ENCODE results near the gene MUSTN1.

MUSTN1 gene

DNA sequence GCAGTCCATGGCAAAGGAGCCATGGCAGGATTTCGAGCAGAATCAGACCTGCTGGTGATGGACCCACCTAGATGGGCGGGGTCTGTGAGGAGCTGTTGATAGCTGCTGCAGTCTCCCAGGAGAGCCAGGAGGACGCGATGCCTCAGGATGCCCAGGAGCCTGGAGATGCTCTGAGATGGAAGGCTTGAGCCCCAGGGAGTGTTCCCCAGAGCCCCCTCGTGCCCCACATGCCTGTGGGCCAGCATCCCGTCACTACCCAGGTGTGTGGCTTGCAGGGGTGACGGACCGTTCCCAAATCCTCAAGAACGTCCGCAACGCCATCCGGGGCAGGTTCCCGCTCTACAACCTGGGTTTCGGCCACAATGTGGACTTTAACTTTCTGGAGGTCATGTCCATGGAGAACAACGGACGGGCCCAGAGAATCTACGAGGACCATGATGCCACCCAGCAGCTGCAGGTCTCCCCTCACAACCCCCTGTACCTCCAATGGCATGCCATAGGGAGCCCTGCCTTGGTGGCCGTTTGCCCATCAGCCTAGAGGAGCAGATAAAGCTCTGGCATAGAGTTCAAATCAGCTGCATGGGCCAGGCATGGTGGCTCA, 50.7 kb downstream of the MUSTN1 start:
- no peak for DNase-seq

DNA sequence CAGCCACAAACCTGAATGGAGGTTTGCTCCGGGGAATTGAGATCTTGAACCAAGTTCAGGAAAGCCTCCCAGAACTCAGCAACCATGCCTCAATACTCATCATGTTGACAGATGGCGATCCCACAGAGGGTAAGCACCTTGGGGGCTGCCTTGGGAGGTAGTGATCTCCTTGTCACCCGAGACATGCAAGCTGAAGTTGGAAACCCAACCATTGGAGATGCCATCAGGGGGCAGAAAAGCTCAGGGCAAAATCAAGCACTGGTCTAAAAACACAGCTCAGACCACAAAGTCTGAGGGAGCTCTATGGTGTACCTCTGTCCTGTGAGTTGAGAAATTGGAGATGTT, 51.6 kb downstream of the MUSTN1 start:
- no peak for DNase-seq

All from C1 segment of cervical spinal cord (tissue), 14 donors.